Measurements from ENCODE around the gene ALDH1A3.

The ALDH1A3 gene

DNA sequence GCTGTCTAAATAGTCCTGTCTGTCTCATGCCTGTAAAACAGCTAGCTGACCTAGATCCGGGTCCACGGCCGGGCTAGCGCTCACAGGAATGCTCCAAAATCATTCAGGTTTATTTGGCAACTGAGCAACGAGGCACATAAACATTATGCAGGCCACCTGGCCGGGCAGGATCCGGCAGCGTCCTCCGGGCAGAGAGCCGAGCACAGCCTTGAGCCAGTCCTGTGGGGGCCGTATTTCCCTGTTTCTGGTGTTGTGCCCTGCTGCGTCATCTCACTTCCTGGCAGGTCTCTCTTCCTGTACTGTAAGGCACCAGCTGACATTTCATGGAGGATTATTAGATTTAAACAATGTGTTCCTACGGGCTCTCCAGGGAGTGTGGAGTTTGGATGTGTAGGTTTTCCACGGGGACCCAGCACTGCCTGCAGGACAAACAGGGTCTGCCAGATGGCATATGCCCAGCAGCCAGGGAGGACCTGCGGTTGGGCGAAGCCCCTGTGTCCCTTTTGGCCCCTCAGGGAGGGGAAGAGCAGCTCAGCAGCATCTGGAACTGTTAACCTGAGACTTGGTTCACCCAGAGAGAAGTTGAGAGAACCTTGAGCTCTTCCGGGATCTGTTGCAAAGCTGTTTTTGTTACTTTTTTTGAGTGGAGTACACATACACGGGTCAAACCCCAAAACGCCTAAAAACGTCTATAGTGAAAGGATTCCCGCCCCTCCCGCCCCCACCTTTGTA, 23.0 kb downstream of the ALDH1A3 start:
- DNase-seq (ENCODE audit: low spot score): no peak

- no peak for DNase-seq (ENCODE audit: low spot score)
Observed at GRCh38 chr15:100903168-100903554, 23.5 kb downstream of the ALDH1A3 start.

GRCh38 chr15:100905850-100906249, 26.2 kb downstream of the ALDH1A3 start:
- no peak for DNase-seq (ENCODE audit: low spot score)

DNA sequence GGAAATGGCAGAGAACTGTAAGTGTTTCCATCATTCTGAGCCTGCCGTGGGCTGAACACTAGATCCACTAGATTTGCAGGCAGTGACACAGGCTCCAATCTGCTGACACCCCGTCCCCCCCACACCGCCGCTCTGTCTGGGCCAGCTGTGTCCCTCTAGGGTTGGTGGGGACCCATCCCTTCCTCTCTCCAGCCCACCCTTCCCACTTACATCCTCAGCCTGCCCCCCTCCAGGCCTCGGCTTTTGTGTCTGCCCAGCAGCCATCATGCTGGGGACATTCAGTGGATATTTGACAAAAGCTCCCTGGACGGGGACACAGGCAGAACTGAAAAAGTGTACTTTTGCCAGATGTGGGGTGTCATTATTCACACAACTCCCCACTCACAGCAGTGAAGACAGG, 28.8 kb downstream of the ALDH1A3 start:
- DNase-seq (ENCODE audit: low spot score): no peak

GRCh38 chr15:100909565-100909964, 29.9 kb downstream of the ALDH1A3 start:
- no peak for DNase-seq (ENCODE audit: low spot score)

DNA sequence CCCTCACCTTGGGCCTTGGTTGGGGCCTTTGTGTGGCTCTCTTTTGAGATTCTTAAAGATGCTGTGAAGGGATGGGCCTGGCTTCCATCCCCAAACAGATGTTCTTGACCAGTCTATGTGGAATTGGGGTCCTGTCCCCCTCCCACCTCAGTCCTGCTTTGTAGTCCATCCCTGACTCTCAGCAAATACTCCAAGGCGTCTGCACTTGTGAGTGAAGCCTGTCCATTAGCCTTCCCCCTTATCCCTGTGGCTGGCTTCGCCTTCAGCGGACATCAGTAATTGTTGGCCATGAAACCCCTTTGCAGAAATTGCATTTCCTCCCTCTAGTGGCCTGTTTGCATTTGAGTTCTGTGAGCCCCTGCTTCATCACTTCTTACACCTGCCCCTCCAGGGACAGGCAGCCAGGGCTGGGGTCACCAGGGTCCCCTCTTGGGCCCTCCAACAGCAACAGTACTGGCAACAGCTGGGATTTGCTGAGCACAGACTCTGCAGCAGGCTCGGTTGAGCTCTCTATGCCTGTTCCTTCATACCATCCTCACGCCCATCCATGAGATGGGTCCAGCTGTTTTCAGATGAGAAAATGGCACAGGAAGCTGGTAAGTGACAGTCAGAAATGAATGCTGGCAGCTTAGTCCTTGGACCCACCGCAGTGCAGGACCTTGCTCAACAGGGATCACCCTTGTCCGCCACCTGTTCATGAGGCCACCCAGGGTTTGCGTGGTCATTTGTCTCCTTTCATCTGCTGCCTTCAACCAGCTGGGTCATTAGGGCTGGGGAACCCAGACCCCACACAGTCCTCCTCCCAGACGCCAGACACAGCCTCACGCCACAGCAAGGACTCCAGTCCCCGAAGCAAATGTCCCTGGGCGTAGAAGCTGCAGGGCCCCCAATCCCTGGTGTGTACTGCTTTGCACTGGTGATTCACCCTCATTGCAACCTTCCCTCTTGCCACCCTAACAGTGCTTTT, 30.6 kb downstream of the ALDH1A3 start:
- DNase-seq (ENCODE audit: low spot score): no peak

DNA sequence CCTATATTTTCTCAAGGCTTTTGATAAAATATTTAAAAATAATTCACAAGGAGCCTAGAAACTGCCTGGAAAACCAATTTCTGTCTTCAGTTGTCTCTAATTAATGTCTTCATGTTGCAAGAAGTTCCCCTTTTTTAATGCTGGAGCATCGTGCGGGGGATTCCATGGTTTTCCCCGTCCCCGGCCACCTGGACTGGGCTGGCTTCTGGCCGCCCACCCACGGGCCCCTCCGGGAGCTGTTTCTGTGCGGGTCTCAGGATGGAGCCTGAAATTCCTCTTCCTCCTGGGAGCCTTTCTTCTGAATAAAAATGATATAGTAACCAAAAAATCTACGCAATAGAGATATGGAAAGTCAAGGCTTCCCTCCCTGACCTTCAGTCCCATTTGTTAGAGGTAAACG, 31.5 kb downstream of the ALDH1A3 start:
- no peak for DNase-seq (ENCODE audit: low spot score)

DNA sequence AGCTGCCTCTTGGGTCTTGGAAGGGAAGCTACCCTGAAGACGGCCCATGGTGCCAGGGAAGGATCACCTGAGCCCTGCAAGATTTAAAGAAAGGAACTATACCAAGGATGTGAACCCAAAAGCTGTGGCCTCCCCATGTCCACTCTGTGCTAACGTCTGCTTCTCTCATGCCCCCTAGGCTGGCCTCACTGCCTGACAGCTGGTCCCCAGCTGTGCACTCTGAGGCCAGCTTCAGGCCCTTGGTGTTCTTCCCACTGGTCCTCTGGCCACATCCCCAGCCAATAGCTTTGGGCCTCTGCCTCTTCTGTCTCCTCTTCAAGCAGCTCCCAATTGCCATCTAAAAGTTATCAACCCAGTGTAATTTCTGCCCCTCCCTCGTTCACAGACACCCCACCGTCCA, 34.3 kb downstream of the ALDH1A3 start:
- DNase-seq (ENCODE audit: low spot score): no peak

DNA sequence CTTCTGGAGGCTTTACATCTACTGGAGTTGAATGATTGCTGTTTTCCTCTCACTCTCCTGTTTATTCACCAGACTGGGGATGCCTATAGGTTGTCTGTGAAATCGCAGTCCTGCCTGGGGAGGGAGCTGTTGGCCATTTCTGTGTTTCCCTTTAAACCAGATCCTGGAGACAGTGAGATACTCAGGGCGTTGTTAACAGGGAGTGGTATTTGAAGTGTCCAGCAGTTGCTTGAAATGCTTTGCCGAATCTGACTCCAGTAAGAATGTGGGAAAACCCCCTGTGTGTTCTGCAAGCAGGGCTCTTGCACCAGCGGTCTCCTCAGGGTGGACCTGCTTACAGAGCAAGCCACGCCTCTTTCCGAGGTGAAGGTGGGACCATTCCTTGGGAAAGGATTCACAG, 35.2 kb downstream of the ALDH1A3 start:
- no peak for DNase-seq (ENCODE audit: low spot score)

- peak; percentile 97 for DNase-seq (ENCODE audit: low spot score)
Observed at GRCh38 chr15:100918034-100918689, 38.5 kb downstream of the ALDH1A3 start.

DNA sequence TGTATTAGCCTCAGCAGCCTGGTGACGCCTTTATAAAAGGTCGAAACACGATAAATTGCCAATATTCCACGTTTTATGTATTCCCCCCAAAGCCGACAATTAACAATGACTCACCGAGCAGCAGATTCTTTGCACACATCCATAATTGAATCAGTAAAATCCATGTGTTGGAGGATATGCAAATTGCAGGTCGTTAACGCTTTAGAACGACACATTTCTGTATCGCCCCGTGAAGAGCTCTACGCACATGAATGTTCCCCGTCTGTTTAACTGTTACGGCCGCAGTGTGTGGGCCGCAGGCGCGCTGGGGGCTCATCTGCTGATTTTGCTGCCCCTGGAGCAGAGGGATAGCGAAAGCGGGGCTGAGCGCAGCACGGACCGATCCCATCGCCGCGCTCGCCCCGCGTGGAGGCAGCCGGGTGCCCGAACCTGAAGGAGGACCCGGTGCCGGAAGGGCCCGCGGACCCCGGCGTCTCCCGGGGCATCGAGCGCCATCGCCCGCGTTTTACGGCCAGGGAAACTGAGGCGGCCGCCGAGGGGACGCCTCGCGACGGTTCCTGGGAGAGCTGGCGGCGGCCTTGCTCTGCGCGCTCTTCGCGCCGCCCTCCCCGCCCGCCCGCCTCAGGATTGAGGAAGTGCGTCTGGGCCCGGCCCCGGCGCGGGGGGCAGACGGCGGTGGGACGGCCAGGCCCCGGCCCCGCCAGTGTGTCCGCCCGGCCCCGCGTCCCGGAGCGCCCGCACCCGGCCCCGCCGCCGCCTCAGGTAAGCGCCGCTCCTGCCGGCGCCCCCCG, 39.3 kb downstream of the ALDH1A3 start, which contains the start of gene LRRK1:
TSS of gene LRRK1 (plus strand) at position 668 of the 791 bp plus-strand sequence. CDS start 5,276 bp downstream, outside the sequence.
- no peak for DNase-seq (ENCODE audit: low spot score)

DNA sequence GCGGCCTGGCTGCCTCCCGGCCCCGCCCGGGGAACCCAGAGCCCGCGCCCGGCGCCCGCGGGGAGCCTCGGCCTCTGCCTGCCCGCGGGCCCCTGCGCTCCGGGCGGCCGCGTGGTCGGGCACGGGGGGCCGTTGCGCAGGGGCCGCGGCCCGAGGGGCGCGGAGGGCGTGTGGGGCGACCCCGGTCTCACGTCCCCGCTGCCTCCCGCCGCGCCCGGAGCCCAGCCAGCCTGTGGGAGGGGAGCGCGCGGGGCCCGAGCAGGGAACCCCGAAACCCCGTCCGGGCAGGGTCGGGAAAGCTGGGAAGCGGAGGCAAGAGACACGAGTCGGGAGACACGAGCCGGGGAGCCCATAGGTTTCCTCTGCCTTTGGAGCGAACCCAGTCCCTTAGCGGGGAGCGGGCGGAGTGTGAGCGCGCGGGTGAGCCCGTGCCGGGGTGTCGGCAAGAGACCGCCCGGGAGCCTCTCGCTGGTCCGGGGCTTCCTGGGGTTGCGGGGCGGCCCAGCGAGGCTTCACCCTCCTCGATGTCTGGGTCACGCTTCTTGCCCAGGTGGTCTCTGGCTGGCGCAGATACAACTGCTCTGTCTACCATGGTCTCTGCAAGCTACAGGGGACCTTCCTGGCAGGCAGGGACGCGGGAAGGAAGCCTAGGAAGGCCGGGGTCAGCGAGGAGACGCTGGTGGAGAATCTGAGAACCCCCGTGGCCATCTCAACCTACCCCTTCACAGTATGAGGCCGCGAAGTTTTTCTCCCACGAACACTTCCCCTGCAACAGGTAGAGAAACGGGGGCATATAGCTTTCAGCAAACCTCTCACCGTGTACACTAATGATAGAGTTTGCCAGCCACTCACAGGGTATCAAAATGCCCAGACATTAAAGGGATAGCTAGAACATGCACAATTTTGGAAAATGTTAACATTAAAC, 40.1 kb downstream of the ALDH1A3 start:
- DNase-seq (ENCODE audit: low spot score): no peak

DNA sequence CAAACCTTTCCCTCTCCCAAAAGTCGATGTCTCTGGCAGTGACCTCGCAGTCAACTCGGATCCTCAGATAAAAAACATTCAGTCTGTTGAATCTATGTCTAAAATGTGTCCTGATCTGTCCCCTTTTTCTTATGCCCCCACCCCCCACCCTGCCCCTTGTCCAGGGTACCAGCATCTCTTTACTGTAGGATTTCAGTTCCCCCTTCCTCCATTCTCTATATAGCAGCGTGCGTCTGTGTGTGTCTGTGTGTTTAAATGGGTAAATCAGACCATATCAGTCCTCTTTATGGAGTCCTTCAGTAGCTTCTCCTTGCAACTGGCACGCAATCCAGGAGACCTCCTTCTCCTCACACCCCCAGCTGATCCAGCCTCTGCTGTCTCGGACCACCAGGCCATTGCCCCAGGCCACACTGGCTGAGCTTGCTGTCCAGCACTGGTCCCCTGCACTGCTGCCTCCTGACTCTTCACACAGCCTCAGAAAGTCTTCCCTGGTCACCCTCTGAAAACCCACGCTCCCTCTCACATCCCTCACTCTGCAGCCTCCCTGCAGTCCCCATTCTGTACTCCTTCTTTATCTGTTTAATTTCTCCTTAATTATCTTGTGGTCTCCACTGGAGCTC, 41.0 kb downstream of the ALDH1A3 start:
- no peak for DNase-seq (ENCODE audit: low spot score)

GRCh38 chr15:100922192-100923040, 42.8 kb downstream of the ALDH1A3 start:
- DNase-seq (ENCODE audit: low spot score): no peak

DNA sequence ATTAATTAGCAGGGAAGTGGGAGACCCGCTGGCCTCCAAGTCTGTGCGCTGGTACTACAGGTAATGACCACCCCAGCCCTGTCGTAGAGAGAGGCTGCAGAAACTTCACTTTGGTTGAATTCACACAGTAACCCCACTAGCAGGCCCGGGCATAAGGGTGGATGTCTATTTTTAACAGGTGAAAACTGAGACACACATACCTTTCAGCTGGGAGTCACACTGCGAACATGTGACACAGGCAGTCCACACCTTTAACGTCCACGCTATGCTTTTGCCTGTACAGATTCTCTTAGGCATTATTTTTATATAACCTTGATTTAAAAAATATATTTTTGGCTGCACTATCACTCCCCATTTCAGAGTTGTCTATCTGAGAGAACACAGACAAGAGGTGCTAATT, 43.4 kb downstream of the ALDH1A3 start:
- DNase-seq (ENCODE audit: low spot score): no peak

- no peak for DNase-seq (ENCODE audit: low spot score)
Observed at GRCh38 chr15:100923902-100924301, 44.3 kb downstream of the ALDH1A3 start.

GRCh38 chr15:100924436-100924835, 44.8 kb downstream of the ALDH1A3 start:
- no peak for DNase-seq (ENCODE audit: low spot score)

GRCh38 chr15:100925480-100925879, 45.8 kb downstream of the ALDH1A3 start:
- no peak for DNase-seq (ENCODE audit: low spot score)

DNA sequence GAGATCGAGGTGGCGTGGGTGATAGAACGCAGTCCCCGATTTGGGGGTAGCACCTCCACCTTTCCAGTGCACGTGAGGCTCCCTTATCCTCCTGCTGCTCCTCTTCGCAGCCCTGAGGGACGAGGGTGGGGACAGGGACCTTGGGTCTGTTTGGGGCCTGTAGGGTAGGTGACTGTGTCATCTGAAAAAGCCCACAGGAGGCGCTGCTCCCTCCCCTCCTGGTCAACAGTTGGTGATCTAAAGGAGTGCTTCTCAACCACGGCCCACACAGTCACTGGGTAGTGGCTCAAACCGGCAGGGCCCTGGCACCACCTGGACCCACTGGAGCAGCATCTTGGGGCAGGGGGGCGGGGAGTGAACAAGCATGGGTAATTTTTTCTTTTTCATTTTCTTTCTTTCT, 46.6 kb downstream of the ALDH1A3 start:
- no peak for DNase-seq (ENCODE audit: low spot score)
